Medulla oblongata (tissue), 1 donor: ENCODE data around the gene MRPL45.

Experiments
- DNase-seq: peaks from one replicate; pipeline ENCODE4 v3.0.0-alpha.2; 2015; ENCODE audit errors: extremely low spot score

MRPL45 gene

GRCh38 chr17:38349097-38349730, 52.2 kb downstream of the MRPL45 start:
- DNase-seq: peak; percentile 95

GRCh38 chr17:38350035-38350434, 53.1 kb downstream of the MRPL45 start:
- no peak for DNase-seq

GRCh38 chr17:38351412-38352222, 54.6 kb downstream of the MRPL45 start, which contains the start of gene SOCS7:
Gene SOCS7, plus strand, starts transcription at chr17:38351844. Its CDS starts 209 bp downstream, at chr17:38352053.
- peak; percentile 94 for DNase-seq

- DNase-seq: no peak
Observed at GRCh38 chr17:38352245-38353085, 55.5 kb downstream of the MRPL45 start.

DNA sequence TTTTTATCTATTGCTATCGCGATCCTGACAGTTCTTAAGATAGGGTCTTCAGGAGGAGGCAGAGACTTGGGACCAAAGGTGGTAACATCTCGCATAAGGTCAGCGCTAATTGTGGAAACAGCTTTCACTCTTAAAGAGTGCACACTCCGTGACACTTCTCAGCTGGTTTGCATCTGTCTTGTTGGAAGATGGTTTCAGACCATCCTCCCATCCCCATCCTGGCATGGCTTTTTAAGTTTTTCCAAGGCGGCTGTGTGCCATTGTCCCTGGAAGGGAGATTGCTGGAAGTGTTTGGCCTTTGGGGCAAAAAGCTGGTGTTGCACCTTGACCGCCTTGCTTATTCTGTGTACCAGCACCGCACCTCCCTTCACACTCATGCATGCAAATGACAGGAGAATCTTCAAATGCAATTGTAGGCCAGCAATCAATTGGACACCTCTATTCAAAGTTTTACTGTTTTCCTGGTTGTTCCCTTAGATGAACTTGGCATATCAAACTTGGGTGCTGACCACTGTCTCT, 56.2 kb downstream of the MRPL45 start:
- DNase-seq: no peak

GRCh38 chr17:38353668-38354067, 56.7 kb downstream of the MRPL45 start:
- no peak for DNase-seq

- no peak for DNase-seq
Observed at GRCh38 chr17:38354466-38354865, 57.5 kb downstream of the MRPL45 start.

GRCh38 chr17:38355251-38355650, 58.3 kb downstream of the MRPL45 start:
- DNase-seq: no peak

GRCh38 chr17:38357486-38358123, 60.6 kb downstream of the MRPL45 start:
- no peak for DNase-seq

- DNase-seq: no peak
Observed at GRCh38 chr17:38358586-38359513, 61.9 kb downstream of the MRPL45 start.

DNA sequence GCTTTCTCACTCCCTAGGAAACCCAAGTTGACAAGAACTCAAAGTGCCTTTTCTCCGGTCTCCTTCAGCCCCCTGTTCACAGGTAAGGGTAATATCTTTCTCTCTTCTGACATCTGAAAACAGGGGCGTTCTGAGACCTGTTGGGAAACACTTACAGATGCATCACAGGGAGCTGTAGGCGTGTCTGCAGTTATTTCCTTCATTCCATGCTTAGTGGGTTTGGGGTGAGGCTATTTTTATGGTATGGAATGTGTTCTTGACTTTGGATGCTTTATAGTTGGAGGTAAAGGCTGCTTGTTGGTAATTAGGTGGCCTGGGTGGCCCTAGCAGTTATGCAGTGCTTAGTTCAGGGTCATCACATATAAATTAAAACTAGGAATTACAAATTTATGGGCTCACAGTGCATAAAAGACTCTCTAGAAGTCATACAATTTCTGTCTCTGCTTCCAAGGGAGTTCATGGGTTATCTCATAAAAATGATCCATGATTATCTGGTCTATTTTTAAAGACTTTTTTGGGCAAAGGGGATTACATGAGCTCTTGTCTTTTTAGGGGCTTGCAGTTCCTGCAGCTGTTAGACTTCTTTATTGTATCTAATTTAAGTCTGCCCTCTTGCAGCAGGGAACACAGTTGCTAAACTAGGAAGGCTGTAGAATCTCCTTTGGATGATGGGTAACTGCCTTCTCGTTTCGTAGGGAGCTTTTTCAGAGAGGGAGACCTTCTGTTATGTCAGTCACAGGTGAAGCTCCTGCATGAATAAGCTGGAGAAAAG, 64.9 kb downstream of the MRPL45 start:
- DNase-seq: no peak

- no peak for DNase-seq
Observed at GRCh38 chr17:38363016-38363415, 66.0 kb downstream of the MRPL45 start.

GRCh38 chr17:38364741-38365140, 67.8 kb downstream of the MRPL45 start:
- no peak for DNase-seq

DNA sequence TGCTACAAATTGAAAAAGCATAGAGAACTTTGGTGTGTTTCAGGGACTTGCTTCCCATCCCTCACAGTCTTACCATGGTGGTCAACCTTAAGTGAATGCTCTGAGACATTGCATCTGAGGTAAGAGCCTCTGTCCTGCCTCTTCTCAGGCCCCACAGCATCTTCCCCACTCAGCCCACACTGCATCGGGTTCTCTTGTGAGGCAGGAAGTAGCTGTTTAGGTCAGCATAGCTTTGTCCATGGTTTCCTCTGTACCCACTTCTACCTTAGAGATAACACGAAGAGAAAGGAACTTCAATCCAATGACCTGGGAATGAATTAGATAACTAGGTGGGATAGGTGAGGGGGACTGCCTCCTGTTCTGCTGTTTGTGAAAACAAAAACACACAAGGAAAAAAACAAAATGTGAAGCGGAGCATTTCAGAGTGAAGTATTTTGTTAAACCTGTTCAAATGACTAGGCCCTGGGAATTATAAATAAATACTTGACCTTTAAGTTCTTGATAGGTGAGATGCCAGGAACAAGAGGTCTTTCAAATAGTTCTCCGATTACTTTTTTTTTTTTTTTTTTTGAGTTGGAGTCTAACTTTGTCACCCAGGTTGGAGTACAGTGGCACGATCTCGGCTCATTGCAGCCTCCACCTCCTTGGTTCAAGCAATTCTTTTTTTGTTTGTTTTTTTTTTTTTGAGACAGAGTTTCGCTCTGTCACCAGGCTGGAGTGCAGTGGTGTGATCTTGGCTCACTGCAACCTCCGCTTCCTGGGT, 72.3 kb downstream of the MRPL45 start:
- no peak for DNase-seq
